ENCODE data around the gene PCNA.

- TF ChIP-seq POLR2A (IDR thresholded peaks at IDR 0.05; ENCODE audit: low read depth, low read length) (no peak; the same call in 1 of the 2 replicates), POLR2AphosphoS5 (IDR thresholded peaks at IDR 0.05; ENCODE audit: low read depth, low read length) (no peak)
Observed at GRCh38 chr20:5095931-5096330, 23.8 kb downstream of the PCNA start.
